ENCODE measurements around the gene SMC1B.

DNA sequence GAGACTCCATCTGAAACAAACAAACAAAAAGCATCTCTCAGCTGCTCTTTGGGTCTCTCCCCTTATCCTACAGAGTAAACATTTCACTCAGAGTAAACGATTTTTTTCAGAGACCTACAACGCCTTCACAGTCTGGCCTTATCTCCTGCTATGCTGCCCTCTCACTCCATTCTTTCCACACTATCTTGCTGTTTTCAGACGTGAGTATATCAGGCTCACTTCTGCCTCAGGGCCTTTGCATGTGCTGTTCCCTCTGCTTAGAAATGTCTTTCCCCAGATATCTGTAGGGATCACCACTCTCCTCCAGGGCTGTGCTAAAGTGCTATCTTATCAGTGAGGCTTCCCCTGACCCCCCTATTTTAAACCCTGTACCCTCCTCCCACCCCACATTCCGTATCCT lies 6.6 kb upstream of the SMC1B start:
- TF ChIP-seq, protein P1, sequence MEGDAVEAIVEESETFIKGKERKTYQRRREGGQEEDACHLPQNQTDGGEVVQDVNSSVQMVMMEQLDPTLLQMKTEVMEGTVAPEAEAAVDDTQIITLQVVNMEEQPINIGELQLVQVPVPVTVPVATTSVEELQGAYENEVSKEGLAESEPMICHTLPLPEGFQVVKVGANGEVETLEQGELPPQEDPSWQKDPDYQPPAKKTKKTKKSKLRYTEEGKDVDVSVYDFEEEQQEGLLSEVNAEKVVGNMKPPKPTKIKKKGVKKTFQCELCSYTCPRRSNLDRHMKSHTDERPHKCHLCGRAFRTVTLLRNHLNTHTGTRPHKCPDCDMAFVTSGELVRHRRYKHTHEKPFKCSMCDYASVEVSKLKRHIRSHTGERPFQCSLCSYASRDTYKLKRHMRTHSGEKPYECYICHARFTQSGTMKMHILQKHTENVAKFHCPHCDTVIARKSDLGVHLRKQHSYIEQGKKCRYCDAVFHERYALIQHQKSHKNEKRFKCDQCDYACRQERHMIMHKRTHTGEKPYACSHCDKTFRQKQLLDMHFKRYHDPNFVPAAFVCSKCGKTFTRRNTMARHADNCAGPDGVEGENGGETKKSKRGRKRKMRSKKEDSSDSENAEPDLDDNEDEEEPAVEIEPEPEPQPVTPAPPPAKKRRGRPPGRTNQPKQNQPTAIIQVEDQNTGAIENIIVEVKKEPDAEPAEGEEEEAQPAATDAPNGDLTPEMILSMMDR (IDR thresholded peaks at IDR 0.05; ENCODE audit: low read depth, low read length, missing input control), result no peak
- TF ChIP-seq RAD21 (IDR thresholded peaks at IDR 0.05) (no peak), GABPA (IDR thresholded peaks at IDR 0.05 in 1 of 2, conservative IDR thresholded peaks at IDR 0.05 in 1 of 2) (no peak), FOXA1 (IDR thresholded peaks at IDR 0.05) (no peak), TAF1 (conservative IDR thresholded peaks at IDR 0.05) (no peak), ATF3 (IDR thresholded peaks at IDR 0.05) (no peak), YY1 (IDR thresholded peaks at IDR 0.05) (no peak), EGR1 (IDR thresholded peaks at IDR 0.05; ENCODE audit: low read depth in 2 of 2) (no peak)
- TF ChIP-seq, protein P2, sequence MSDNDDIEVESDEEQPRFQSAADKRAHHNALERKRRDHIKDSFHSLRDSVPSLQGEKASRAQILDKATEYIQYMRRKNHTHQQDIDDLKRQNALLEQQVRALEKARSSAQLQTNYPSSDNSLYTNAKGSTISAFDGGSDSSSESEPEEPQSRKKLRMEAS (IDR thresholded peaks at IDR 0.05), result no peak
